NCI-H446 treated with DMSO at 0.1 percent for 48 hours (cell line): Measurements from ENCODE around the gene TMEM120A.

Experiments
- DNase-seq: peaks from one replicate; lab custom pipeline; 2025; lab: John Stamatoyannopoulos, UW

The TMEM120A gene

DNA sequence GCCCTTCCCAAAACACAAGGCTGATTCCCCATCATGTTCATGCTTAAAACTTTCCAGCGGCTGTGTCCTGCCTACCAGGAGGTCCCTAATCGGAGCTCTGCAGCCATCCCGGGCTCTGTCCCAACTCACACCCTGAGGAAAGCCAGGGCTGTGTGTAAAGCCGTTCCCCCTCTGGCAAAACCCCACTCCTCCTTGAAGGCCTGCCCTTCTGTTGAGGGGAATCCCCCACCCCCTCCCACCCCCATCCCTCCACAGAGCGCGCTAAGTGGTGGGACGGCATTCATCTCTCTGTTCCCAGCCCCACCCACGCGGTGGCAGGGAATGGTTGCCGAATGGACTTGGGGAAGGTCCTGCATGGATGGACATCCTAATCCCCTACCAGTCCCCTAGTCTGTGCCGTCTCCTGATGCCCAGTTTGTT, 667 bp upstream of the TMEM120A start:
- DNase-seq = no peak

DNA sequence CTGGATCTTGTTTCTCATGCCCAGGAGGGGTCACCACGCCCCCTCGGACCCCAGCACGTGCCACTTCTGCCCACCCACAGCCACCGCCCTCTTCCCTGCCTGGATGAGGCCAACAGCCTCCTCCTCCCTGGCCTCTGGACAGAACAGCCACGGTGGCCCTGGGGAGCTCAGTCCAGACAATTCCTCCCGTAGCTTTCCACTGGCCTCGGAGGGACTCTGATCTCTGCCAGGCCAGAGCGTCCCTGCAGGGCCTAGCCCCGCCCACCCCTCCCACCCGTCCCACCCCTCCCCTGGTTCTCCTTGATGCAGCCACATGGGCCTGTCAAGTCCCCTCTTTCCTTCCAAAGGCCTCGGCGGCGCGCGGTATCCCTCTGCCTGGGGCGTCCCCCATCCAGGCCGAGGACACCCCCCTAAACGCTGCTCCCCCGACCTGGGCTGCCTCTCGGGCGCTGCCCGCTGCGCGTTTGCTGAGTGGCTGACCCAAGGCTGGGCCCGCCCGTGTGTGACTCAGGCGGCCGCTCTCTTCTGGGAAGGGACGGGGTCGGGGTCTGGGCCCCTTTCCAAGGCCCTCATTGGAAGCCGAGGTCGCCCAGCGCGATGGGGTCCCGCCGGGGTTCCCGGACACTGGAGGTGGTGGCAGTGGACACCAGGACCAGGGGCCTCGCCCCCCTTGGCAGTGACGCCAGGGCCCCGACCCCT, 557 bp downstream of the TMEM120A start:
- DNase-seq = no peak

GRCh38 chr7:75992083-75992755, 2.2 kb downstream of the TMEM120A start:
- no peak for DNase-seq

DNA sequence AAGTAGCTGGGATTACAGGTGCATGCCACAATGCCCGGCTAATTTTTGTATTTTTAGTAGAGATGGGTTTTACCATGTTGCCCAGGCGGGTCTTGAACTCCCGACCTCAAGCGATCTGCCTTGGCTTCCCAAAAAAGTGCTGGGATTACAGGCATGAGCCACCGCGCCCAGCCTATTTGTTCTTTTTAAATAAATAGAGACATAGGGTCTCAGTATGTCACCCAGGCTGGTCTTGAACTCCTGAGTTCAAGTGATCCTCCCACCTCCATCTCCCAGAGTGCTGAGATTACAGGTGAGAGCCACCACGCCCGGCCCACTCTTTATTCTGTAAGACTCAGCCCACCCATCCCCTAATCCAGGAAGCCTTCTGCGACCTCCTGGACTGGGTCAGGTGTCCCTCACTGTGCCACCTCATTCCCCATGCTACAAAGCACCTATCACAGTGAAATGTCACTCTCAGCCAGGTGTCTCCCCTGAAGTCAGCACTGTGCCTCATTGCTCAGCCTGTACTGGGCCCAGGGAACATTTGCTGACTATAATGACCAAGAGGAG, 2.8 kb downstream of the TMEM120A start:
- no peak for DNase-seq

- DNase-seq = no peak
Measured at GRCh38 chr7:75989500-75990388, 4.7 kb downstream of the TMEM120A start.

DNA sequence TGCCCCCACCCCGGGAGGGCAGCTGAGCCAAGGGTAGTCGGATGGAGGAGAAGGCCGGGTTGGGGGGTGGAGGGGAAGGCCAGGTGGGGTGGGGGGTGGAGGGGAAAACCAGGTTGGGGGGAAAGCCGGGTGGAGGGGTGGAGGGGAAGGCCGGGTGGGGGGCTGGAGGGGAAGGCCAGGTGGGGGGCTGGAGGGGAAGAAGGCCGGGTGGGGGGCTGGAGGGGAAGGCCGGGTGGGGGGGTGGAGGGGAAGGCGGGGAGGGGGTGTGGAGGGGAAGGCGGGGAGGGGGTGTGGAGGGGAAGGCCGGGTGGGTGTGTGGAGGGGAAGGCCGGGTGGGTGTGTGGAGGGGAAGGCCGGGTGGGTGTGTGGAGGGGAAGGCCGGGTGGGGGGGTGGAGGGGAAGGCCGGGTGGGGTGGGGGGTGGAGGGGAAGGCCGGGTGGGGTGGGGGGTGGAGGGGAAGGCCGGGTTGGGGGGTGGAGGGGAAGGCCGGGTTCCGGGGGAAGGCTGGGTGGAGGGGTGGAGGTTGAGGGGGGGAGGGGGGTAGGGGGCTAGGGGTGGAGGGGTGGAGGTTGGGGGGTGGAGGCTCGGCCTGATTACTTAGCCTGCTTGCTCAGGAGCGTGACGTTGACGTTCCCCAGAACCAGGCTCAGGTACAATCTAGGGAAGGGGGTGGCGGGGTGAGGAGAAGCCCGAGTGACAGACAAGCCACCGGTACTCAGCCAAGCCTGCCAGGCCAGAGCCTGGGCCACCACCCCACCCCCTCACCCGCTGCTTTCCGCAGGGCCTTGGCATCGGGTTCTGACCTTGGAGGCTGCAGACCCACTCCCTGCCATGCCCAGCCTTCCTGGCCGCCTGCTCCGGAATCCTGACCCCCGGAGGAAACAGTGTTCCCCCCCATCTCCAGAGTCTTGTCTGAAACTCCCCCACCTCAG, 5.6 kb downstream of the TMEM120A start:
- no peak for DNase-seq

DNA sequence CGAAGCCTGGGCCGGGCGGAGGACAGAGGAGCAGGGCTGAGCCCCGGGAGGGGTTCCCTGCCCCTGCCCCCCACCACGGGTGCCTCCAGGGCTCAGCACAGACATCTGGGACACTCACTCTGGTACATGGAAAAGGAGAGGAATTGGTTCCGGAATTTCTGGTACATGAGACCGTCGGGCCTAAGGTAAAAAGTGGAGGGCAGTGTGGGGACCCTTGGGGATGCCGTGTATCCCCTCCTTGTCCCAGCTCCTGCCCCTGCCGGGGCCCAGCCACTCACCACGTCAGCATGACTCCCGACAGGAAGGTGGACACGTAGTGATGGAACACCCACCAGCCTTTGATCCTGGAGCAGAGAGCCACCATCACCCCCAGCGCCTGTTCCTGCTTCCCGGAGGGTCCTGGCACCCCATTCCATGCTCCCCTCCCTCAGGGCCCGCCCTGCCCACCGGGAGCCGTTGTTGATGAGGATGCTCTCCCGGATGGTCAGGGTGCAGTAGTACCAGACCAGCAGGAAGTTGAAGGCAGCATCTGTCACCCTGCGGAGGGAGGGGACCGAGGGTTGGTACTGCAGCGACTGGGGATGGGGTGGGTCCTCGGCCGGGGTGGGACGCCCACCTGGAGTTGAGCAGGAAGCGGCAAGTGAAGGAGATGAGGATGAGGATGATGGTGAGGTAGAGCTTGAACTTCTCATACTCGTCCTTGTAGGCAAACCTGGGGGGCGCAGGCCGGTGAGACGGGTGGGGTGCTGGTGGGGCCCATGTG, 6.4 kb downstream of the TMEM120A start:
- DNase-seq = no peak

- no peak for DNase-seq
Measured at GRCh38 chr7:75987026-75987804, 7.2 kb downstream of the TMEM120A start.

GRCh38 chr7:75986147-75986781, 8.1 kb downstream of the TMEM120A start:
- no peak for DNase-seq

DNA sequence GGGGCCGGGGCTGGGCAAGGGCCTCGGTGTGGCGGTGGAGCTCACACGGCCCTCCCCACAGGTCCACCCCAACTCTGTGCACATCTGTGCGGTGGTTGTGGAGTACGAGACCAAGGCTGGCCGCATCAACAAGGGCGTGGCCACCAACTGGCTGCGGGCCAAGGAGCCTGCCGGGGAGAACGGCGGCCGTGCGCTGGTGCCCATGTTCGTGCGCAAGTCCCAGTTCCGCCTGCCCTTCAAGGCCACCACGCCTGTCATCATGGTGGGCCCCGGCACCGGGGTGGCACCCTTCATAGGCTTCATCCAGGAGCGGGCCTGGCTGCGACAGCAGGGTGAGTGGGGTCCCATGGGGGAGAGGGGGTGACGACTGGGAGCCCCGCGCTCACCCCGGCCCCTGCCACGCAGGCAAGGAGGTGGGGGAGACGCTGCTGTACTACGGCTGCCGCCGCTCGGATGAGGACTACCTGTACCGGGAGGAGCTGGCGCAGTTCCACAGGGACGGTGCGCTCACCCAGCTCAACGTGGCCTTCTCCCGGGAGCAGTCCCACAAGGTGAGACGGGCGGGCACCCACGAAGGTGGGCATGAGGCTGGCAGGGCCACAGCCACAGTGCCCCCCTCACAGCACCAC, 8.8 kb downstream of the TMEM120A start:
- no peak for DNase-seq

DNA sequence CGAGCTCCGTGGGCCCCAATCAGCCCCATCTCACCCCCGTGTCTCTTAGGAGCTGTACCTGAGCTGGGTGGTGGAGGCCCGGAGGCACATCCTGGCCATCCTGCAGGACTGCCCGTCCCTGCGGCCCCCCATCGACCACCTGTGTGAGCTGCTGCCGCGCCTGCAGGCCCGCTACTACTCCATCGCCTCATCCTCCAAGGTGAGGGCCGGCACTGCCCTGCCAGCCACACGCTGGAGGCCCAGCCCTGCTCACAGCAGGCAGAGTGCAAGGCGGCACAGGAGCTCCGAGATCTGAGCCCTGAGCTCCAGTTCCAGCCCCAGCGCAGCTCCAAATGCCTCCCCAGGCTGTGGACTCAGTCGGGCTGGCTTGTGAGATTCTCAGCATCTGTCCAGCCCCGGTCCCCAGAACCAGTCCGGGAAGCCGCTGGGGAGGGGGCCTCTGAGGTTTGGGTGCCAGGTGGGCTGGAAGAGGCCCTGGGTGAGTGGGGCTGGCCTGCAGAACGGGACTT, 9.3 kb downstream of the TMEM120A start:
- no peak for DNase-seq

GRCh38 chr7:75984130-75985008, 10.0 kb downstream of the TMEM120A start:
- no peak for DNase-seq

GRCh38 chr7:75983471-75984129, 10.8 kb downstream of the TMEM120A start:
- DNase-seq = no peak

DNA sequence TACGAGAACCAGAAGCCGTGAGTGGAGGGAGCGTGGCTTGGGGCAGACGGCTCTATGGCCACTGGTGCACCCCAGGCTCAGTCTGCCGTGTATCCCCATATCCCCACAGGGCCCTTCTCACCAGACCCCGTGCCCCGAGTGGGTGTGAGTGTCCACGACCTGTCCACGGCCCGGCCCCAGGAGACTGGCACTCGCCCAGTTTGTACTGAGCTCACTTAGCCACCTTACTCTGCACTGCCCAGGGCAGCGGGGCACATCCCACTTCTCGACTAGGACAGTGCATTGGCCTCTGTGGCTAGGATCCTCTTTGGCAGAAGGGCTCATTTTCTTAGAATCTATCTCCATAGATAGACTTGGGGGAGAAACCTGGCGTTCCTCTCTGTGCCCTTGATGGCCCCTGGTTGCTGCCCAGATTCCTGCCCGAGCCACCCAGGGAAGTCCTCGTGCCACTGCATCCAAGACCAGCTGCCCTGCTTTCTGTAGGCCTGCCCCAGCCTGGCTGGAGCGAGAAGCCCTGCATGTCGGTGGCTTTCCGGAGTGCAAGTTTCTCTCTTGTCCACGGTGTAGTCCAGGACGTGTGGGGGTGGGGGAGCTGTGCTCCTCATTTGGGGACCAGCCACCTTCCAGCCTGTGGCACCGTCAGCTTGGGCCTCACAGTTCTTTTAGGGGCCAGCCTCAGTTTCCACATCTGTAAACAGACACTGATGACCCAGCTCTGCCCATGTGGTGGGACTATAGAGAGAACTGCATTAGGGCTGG, 11.9 kb downstream of the TMEM120A start:
- no peak for DNase-seq

- no peak for DNase-seq
Measured at GRCh38 chr7:75981453-75982305, 12.7 kb downstream of the TMEM120A start.

GRCh38 chr7:75981203-75981452, 13.3 kb downstream of the TMEM120A start:
- DNase-seq = no peak
